IPS-18c (cell line): ENCODE measurements around the gene RHBDF2.

Experiments
- H3K4me3 ChIP-seq: 2 replicates; pipeline ENCODE4 v1.7.0; 2013; ENCODE audit warnings: low read depth, mild to moderate bottlenecking, low read length, moderate library complexity; ENCODE audit not compliant: insufficient read depth
- H3K9me3 ChIP-seq: one replicate; pipeline ENCODE4 v1.6.1; 2013; ENCODE audit warnings: mild to moderate bottlenecking, low read length, moderate library complexity; ENCODE audit not compliant: control insufficient read depth, insufficient read depth

RHBDF2 gene

GRCh38 chr17:76478097-76478496 lies 23.1 kb downstream of the RHBDF2 start:
- H3K9me3 ChIP-seq = no peaks in the 10 kb centered on the region

GRCh38 chr17:76477576-76477975 lies 23.6 kb downstream of the RHBDF2 start:
- no peak overlapping the region for H3K4me3 ChIP-seq
- no peaks in the 10 kb centered on the region for H3K9me3 ChIP-seq

More at GRCh38 chr17:76478097-76478496, 23.1 kb downstream of the RHBDF2 start:
- H3K4me3 ChIP-seq = no peak overlapping the region

- H3K4me3 ChIP-seq = no peak overlapping the region
- no peaks in the 10 kb centered on the region for H3K9me3 ChIP-seq
Measured at GRCh38 chr17:76476736-76477135, 24.5 kb downstream of the RHBDF2 start.

- Histone ChIP-seq H3K9me3 (no peaks in the 10 kb centered on the region), H3K4me3 (no peak overlapping the region)
Measured at GRCh38 chr17:76475302-76475701, 25.9 kb downstream of the RHBDF2 start.

GRCh38 chr17:76474894-76475293 lies 26.3 kb downstream of the RHBDF2 start:
- no peak overlapping the region for H3K4me3 ChIP-seq
- no peaks in the 10 kb centered on the region for H3K9me3 ChIP-seq

- H3K4me3 ChIP-seq = no peak overlapping the region
- no peaks in the 10 kb centered on the region for H3K9me3 ChIP-seq
Measured at GRCh38 chr17:76474238-76474637, 27.0 kb downstream of the RHBDF2 start.

GRCh38 chr17:76473541-76473985 lies 27.7 kb downstream of the RHBDF2 start:
- Histone ChIP-seq H3K4me3 (no peak overlapping the region), H3K9me3 (no peaks in the 10 kb centered on the region)

- H3K9me3 ChIP-seq = no peaks in the 10 kb centered on the region
- H3K4me3 ChIP-seq = no peak overlapping the region
Measured at GRCh38 chr17:76472726-76473125, 28.5 kb downstream of the RHBDF2 start.

- H3K4me3 ChIP-seq = no peak overlapping the region
Measured at GRCh38 chr17:76472258-76472645, 29.0 kb downstream of the RHBDF2 start.

GRCh38 chr17:76471498-76472257 lies 29.5 kb downstream of the RHBDF2 start:
- Histone ChIP-seq H3K9me3 (no peaks in the 10 kb centered on the region), H3K4me3 (no peak overlapping the region)

More at GRCh38 chr17:76472258-76472645, 29.0 kb downstream of the RHBDF2 start:
- no peaks in the 10 kb centered on the region for H3K9me3 ChIP-seq

- H3K9me3 ChIP-seq = no peaks in the 10 kb centered on the region
- no peak overlapping the region for H3K4me3 ChIP-seq
Measured at GRCh38 chr17:76469991-76470739, 31.1 kb downstream of the RHBDF2 start.

- H3K4me3 ChIP-seq = no peak overlapping the region
Measured at GRCh38 chr17:76469076-76469990, 31.9 kb downstream of the RHBDF2 start.

GRCh38 chr17:76468634-76469010 lies 32.6 kb downstream of the RHBDF2 start:
- H3K9me3 ChIP-seq = no peaks in the 10 kb centered on the region
- no peak overlapping the region for H3K4me3 ChIP-seq

More at GRCh38 chr17:76469076-76469990, 31.9 kb downstream of the RHBDF2 start:
- H3K9me3 ChIP-seq = no peaks in the 10 kb centered on the region

GRCh38 chr17:76467809-76468633 lies 33.2 kb downstream of the RHBDF2 start:
- H3K4me3 ChIP-seq = no peak overlapping the region
- H3K9me3 ChIP-seq = no peaks in the 10 kb centered on the region

GRCh38 chr17:76467366-76467765 lies 33.9 kb downstream of the RHBDF2 start, which contains the start of gene AANAT:
Gene AANAT, plus strand, starts transcription at chr17:76467603. Its CDS starts 1,144 bp downstream, at chr17:76468747.
- H3K4me3 ChIP-seq = no peak within 1 kb of the TSS
- H3K9me3 ChIP-seq = no peaks in the 10 kb centered on the region

GRCh38 chr17:76466775-76467130 lies 34.5 kb downstream of the RHBDF2 start:
- Histone ChIP-seq H3K9me3 (no peaks in the 10 kb centered on the region), H3K4me3 (no peak overlapping the region)
